ENCODE results near the gene DCAF6. TPM values are rescaled to one million over a fixed set of nuclear protein-coding genes. Genes with fewer than 3 reads are reported as not detected.

Gene DCAF6
- total RNA-seq, 2 donors from 2014 or later = 21.4 to 32.3 TPM

- H3K9ac ChIP-seq (ENCODE audit: extremely low read depth, low read length, poor library complexity, severe bottlenecking) = no peak overlapping the region
- Mint-ChIP-seq H3K9me3 (no peaks in the 10 kb centered on the region), H3K27ac (no peak overlapping the region), H3K36me3 (ENCODE audit: low read depth) (peaks cover 51% of the 10 kb centered on the region), H3K27me3 (ENCODE audit: insufficient read depth) (no peaks in the 10 kb centered on the region), H3K4me1 (peaks cover 3% of the 10 kb centered on the region), H3K4me3 (no peak overlapping the region)
- H3K9me3 ChIP-seq (ENCODE audit: control insufficient read depth, low read length) = no peaks in the 10 kb centered on the region
- DNase-seq = no peak
- H3K27ac ChIP-seq (ENCODE audit: low read depth, low read length) = no peak overlapping the region
- no peaks in the 10 kb centered on the region for H3K27me3 ChIP-seq (ENCODE audit: control insufficient read depth, insufficient read depth, low read length, poor library complexity, severe bottlenecking)
- H3K36me3 ChIP-seq (ENCODE audit: control insufficient read depth, insufficient read depth, low read length) = peaks cover 72% of the 10 kb centered on the region
- H3K4me3 ChIP-seq (ENCODE audit: low read length) = no peak overlapping the region
- TF ChIP-seq, protein P1, sequence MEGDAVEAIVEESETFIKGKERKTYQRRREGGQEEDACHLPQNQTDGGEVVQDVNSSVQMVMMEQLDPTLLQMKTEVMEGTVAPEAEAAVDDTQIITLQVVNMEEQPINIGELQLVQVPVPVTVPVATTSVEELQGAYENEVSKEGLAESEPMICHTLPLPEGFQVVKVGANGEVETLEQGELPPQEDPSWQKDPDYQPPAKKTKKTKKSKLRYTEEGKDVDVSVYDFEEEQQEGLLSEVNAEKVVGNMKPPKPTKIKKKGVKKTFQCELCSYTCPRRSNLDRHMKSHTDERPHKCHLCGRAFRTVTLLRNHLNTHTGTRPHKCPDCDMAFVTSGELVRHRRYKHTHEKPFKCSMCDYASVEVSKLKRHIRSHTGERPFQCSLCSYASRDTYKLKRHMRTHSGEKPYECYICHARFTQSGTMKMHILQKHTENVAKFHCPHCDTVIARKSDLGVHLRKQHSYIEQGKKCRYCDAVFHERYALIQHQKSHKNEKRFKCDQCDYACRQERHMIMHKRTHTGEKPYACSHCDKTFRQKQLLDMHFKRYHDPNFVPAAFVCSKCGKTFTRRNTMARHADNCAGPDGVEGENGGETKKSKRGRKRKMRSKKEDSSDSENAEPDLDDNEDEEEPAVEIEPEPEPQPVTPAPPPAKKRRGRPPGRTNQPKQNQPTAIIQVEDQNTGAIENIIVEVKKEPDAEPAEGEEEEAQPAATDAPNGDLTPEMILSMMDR (conservative IDR thresholded peaks at IDR 0.05) = no peak
- WGBS, 2 experiments (ENCODE audit: insufficient coverage in 1 of 2, insufficient read length in 1 of 2) = 92 to 95% methylated on average over 7 to 8 of the region's 8 CpGs
- no peaks in the 10 kb centered on the region for H3K4me1 ChIP-seq (ENCODE audit: control insufficient read depth, insufficient read depth, low read length)
Measured at GRCh38 chr1:168101336-168101735, 164.9 kb downstream of the DCAF6 start.

DNA sequence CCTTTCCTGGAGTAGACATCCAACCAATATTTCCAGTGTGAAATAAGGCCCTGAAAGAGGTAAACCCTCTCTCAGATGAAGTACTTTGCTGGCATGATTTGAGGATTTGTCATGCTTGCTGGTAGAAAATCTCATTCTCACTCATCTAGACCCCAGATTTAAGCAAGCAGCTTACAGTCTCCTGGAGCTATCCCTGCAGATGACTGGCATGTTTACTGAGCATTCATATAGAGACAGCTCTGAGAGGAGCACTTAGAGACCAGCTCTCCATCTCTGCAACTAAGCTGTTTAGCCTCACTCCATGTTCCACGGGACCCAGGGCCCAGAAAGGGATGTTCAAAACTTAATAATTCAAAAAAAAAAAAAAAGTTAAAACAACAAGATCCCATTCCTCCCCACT is 166.0 kb downstream of the DCAF6 start:
- H3K9ac ChIP-seq (ENCODE audit: extremely low read depth, low read length, poor library complexity, severe bottlenecking) = no peak overlapping the region
- TF ChIP-seq, protein P1 (conservative IDR thresholded peaks at IDR 0.05) = no peak
- 100% methylated on average over 1 of the region's 1 CpG; no CpG with 5 or more reads in 1 of the 2 experiments for WGBS, 2 experiments (ENCODE audit: insufficient coverage in 1 of 2, insufficient read length in 1 of 2)
- H3K27ac ChIP-seq (ENCODE audit: low read depth, low read length) = no peak overlapping the region
- no peaks in the 10 kb centered on the region for H3K4me1 ChIP-seq (ENCODE audit: control insufficient read depth, insufficient read depth, low read length)
- no peaks in the 10 kb centered on the region for H3K9me3 ChIP-seq (ENCODE audit: control insufficient read depth, low read length)
- H3K4me1 Mint-ChIP-seq = peaks cover 4% of the 10 kb centered on the region
- no peak for DNase-seq
- no peaks in the 10 kb centered on the region for H3K27me3 Mint-ChIP-seq (ENCODE audit: insufficient read depth)
- no peaks in the 10 kb centered on the region for H3K9me3 Mint-ChIP-seq
- no peak overlapping the region for H3K4me3 Mint-ChIP-seq
- no peak overlapping the region for H3K27ac Mint-ChIP-seq
- H3K36me3 Mint-ChIP-seq (ENCODE audit: low read depth) = peaks cover 45% of the 10 kb centered on the region
- peaks cover 70% of the 10 kb centered on the region for H3K36me3 ChIP-seq (ENCODE audit: control insufficient read depth, insufficient read depth, low read length)
- no peak overlapping the region for H3K4me3 ChIP-seq (ENCODE audit: low read length)
- no peaks in the 10 kb centered on the region for H3K27me3 ChIP-seq (ENCODE audit: control insufficient read depth, insufficient read depth, low read length, poor library complexity, severe bottlenecking)

DNA sequence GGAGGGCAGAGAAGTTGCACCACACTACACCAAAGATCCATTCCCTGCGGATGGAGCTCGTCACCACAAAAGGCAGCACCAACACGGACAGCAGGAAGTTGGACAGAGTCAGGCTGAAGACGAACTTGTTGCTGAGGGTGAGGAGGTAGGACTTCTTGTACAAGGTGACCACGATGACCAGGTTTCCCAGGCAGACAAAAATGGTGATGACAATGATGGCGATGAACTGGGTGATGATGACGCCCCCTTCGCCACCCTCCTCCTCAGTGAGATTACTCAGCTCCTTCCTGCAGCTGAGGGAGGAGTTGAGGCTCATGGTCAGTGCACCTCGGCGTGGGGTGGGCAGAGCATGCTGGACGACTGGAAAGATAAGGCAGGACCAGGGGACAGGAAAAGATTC is 168.1 kb downstream of the DCAF6 start:
- peaks cover 65% of the 10 kb centered on the region for H3K36me3 ChIP-seq (ENCODE audit: control insufficient read depth, insufficient read depth, low read length)
- H3K4me3 ChIP-seq (ENCODE audit: low read length) = no peak overlapping the region
- 91 to 93% methylated on average over 6 to 11 of the region's 11 CpGs for WGBS, 2 experiments (ENCODE audit: insufficient coverage in 1 of 2, insufficient read length in 1 of 2)
- TF ChIP-seq, protein P1 (conservative IDR thresholded peaks at IDR 0.05) = no peak
- no peaks in the 10 kb centered on the region for H3K4me1 ChIP-seq (ENCODE audit: control insufficient read depth, insufficient read depth, low read length)
- no peaks in the 10 kb centered on the region for H3K9me3 Mint-ChIP-seq
- no peaks in the 10 kb centered on the region for H3K27me3 ChIP-seq (ENCODE audit: control insufficient read depth, insufficient read depth, low read length, poor library complexity, severe bottlenecking)
- H3K9ac ChIP-seq (ENCODE audit: extremely low read depth, low read length, poor library complexity, severe bottlenecking) = no peak overlapping the region
- peaks cover 4% of the 10 kb centered on the region for H3K4me1 Mint-ChIP-seq
- H3K9me3 ChIP-seq (ENCODE audit: control insufficient read depth, low read length) = no peaks in the 10 kb centered on the region
- no peak for DNase-seq
- no peak overlapping the region for H3K27ac ChIP-seq (ENCODE audit: low read depth, low read length)
- no peak overlapping the region for H3K4me3 Mint-ChIP-seq
- H3K27me3 Mint-ChIP-seq (ENCODE audit: insufficient read depth) = no peaks in the 10 kb centered on the region
- H3K27ac Mint-ChIP-seq = no peak overlapping the region
- peaks cover 36% of the 10 kb centered on the region for H3K36me3 Mint-ChIP-seq (ENCODE audit: low read depth)

Measured in endodermal cell (in vitro differentiated cells).